GM21576 (cell line): Measurements from ENCODE around the gene FBXO48.
"Not testable (repeated sequence)": the region's sequence is repeated elsewhere in the genome, so short reads cannot be mapped to it uniquely, and the experiment has no call there.

Source experiments
- ATAC-seq: cut with Tn5 transposase; IDR thresholded peaks from one replicate; pipeline ENCODE4 v1.9.1; 2021; ENCODE audit warnings: mild to moderate bottlenecking, moderate library complexity; ENCODE audit not compliant: unreplicated experiment

FBXO48 gene

GRCh38 chr2:68472796-68473414 is 5.8 kb upstream of the FBXO48 start:
- ATAC-seq: no peak

GRCh38 chr2:68471385-68471784 is 4.3 kb upstream of the FBXO48 start:
- no peak for ATAC-seq

- no peak for ATAC-seq
These were observed 2.8 kb upstream of the FBXO48 start for GRCh38 chr2:68469935-68470334.

- ATAC-seq: no peak
These were observed 1.7 kb upstream of the FBXO48 start for GRCh38 chr2:68468801-68469200.

- peak; percentile 23 for ATAC-seq
These were observed 367 bp downstream of the FBXO48 start for GRCh38 chr2:68466778-68467076.

GRCh38 chr2:68466361-68466777 is 725 bp downstream of the FBXO48 start:
- no peak for ATAC-seq

- no peak for ATAC-seq
These were observed 1.8 kb downstream of the FBXO48 start for GRCh38 chr2:68465081-68465916.

- ATAC-seq: no peak
These were observed 2.4 kb downstream of the FBXO48 start for GRCh38 chr2:68464651-68465050.

- ATAC-seq: no peak
These were observed 3.7 kb downstream of the FBXO48 start for GRCh38 chr2:68463287-68463877.

GRCh38 chr2:68458981-68459380 is 8.1 kb downstream of the FBXO48 start:
- ATAC-seq: no peak

GRCh38 chr2:68456198-68456597 is 10.9 kb downstream of the FBXO48 start:
- no peak for ATAC-seq

- ATAC-seq: no peak
These were observed 12.4 kb downstream of the FBXO48 start for GRCh38 chr2:68454719-68455118.

GRCh38 chr2:68453761-68454360 is 13.2 kb downstream of the FBXO48 start:
- no peak for ATAC-seq

GRCh38 chr2:68452158-68452900 is 14.8 kb downstream of the FBXO48 start:
- no peak for ATAC-seq

- ATAC-seq: no peak
These were observed 18.1 kb downstream of the FBXO48 start for GRCh38 chr2:68448671-68449653.

GRCh38 chr2:68447118-68447517 is 20.0 kb downstream of the FBXO48 start:
- ATAC-seq: no peak

GRCh38 chr2:68446425-68446824 is 20.7 kb downstream of the FBXO48 start:
- not testable (repeated sequence) for ATAC-seq

GRCh38 chr2:68441994-68442322 is 25.1 kb downstream of the FBXO48 start:
- no peak for ATAC-seq

GRCh38 chr2:68441179-68441993 is 25.7 kb downstream of the FBXO48 start:
- peak; percentile 97 for ATAC-seq
